H1 (cell line): ENCODE results near the gene FAM53C.

Source experiments
- EGR1 ChIP-seq: IDR thresholded peaks from 2 replicates; pipeline ENCODE4 v1.6.1; 2011; ENCODE audit warnings: low read depth, low read length, borderline replicate concordance
- POLR2A ChIP-seq, 2 experiments: IDR thresholded peaks; 1 replicate in 1 of 2; 2 replicates in 1 of 2; pipeline ENCODE4 v1.6.1; 2011; ENCODE audit warnings: low read depth in 2 of 2, low read length in 2 of 2, mild to moderate bottlenecking in 2 of 2; ENCODE audit errors: control extremely low read depth in 1 of 2
- RAD21 ChIP-seq, 2 experiments: IDR thresholded peaks in 1 of 2; conservative IDR thresholded peaks in 1 of 2; 2 replicates each; pipeline ENCODE4 v1.6.1; 2011; ENCODE audit warnings: low read depth in 2 of 2, low read length in 2 of 2, improper control_type of control experiment in 1 of 2, inconsistent platforms in 1 of 2, mild to moderate bottlenecking in 1 of 2, moderate library complexity in 1 of 2
- TBP ChIP-seq: IDR thresholded peaks from 2 replicates; pipeline ENCODE4 v1.6.1; 2011; ENCODE audit warnings: low read depth, low read length, improper control_type of control experiment
- TF ChIP-seq, protein P1 (sequence below): IDR thresholded peaks from 2 replicates; pipeline ENCODE4 v1.6.1; 2011; ENCODE audit warnings: low read length, improper control_type of control experiment
- TF ChIP-seq, protein P2 (sequence below), 3 experiments: IDR thresholded peaks; 1 replicate in 2 of 3; 2 replicates in 1 of 3; pipeline versions ENCODE4 v1.5.1 to v1.6.1; 2011; ENCODE audit warnings: low read length in 3 of 3, mild to moderate bottlenecking in 3 of 3, inconsistent platforms in 2 of 3, low read depth in 1 of 3, moderate library complexity in 1 of 3; ENCODE audit not compliant: insufficient read depth in 1 of 3; ENCODE audit errors: control extremely low read depth in 1 of 3

DNA sequence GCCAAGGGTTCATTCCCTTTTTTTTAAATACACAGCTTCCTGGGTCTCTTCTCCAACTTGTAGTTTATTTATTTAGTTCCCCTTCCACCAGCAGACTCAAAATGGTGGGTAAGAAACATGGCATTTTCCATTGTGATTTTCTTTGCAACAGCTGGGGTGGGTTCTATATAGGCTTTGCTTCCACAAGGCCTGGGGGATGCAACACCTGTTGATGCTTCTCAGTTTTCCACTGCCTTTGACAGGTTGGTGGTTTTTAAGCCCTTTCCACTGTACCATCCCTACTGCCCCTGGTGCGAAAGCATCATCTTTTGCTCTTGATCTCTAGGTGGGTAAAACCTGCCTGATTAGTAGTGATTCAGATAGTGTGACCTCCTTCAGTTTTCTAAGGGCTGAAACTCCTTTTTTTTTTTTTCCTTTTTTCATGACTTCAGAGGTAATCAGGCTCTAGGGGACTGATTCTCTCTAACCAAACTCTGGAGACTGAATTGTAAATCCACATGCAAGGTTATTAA lies 22.9 kb downstream of the FAM53C start:
- TF ChIP-seq, protein P1, sequence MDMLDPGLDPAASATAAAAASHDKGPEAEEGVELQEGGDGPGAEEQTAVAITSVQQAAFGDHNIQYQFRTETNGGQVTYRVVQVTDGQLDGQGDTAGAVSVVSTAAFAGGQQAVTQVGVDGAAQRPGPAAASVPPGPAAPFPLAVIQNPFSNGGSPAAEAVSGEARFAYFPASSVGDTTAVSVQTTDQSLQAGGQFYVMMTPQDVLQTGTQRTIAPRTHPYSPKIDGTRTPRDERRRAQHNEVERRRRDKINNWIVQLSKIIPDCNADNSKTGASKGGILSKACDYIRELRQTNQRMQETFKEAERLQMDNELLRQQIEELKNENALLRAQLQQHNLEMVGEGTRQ, result no peak
- TF ChIP-seq, protein P2, sequence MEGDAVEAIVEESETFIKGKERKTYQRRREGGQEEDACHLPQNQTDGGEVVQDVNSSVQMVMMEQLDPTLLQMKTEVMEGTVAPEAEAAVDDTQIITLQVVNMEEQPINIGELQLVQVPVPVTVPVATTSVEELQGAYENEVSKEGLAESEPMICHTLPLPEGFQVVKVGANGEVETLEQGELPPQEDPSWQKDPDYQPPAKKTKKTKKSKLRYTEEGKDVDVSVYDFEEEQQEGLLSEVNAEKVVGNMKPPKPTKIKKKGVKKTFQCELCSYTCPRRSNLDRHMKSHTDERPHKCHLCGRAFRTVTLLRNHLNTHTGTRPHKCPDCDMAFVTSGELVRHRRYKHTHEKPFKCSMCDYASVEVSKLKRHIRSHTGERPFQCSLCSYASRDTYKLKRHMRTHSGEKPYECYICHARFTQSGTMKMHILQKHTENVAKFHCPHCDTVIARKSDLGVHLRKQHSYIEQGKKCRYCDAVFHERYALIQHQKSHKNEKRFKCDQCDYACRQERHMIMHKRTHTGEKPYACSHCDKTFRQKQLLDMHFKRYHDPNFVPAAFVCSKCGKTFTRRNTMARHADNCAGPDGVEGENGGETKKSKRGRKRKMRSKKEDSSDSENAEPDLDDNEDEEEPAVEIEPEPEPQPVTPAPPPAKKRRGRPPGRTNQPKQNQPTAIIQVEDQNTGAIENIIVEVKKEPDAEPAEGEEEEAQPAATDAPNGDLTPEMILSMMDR (IDR thresholded peaks at IDR 0.05; ENCODE audit: control extremely low read depth in 1 of 3, insufficient read depth in 1 of 3, low read depth in 1 of 3, low read length in 3 of 3), result no peak
- TF ChIP-seq RAD21 (IDR thresholded peaks at IDR 0.05 in 1 of 2, conservative IDR thresholded peaks at IDR 0.05 in 1 of 2; ENCODE audit: low read depth in 2 of 2, low read length in 2 of 2), result no peak
- TF ChIP-seq TBP, result no peak
- no peak for TF ChIP-seq EGR1
- no peak for TF ChIP-seq POLR2A (IDR thresholded peaks at IDR 0.05; ENCODE audit: control extremely low read depth in 1 of 2, low read depth in 2 of 2, low read length in 2 of 2)
